Smooth muscle cell of the brain vasculature (primary cell): ENCODE data around the gene FOXL1.

Experiments
- DNase-seq: peaks from one replicate; pipeline ENCODE4 v3.0.0-alpha.2; 2012; ENCODE audit warnings: low read depth, low spot score

Gene FOXL1

GRCh38 chr16:86568677-86569623, 9.4 kb upstream of the FOXL1 start:
- DNase-seq: no peak

GRCh38 chr16:86569701-86570447, 8.5 kb upstream of the FOXL1 start:
- no peak for DNase-seq

- DNase-seq: no peak
These were observed 7.5 kb upstream of the FOXL1 start for GRCh38 chr16:86570558-86571529.

GRCh38 chr16:86571530-86571915, 6.8 kb upstream of the FOXL1 start:
- no peak for DNase-seq

GRCh38 chr16:86572041-86572521, 6.3 kb upstream of the FOXL1 start:
- DNase-seq: no peak

GRCh38 chr16:86572606-86573005, 5.7 kb upstream of the FOXL1 start:
- DNase-seq: no peak

- no peak for DNase-seq
These were observed 5.1 kb upstream of the FOXL1 start for GRCh38 chr16:86573215-86573614.

- DNase-seq: no peak
These were observed 4.5 kb upstream of the FOXL1 start for GRCh38 chr16:86573646-86574508.

GRCh38 chr16:86574646-86575045, 3.7 kb upstream of the FOXL1 start:
- DNase-seq: no peak

- DNase-seq: no peak
These were observed 3.2 kb upstream of the FOXL1 start for GRCh38 chr16:86575095-86575685.

GRCh38 chr16:86575754-86576557, 2.4 kb upstream of the FOXL1 start:
- DNase-seq: peak; percentile 82

GRCh38 chr16:86576591-86577313, 1.6 kb upstream of the FOXL1 start:
- DNase-seq: no peak

- DNase-seq: no peak
These were observed 906 bp upstream of the FOXL1 start for GRCh38 chr16:86577314-86577971.

GRCh38 chr16:86578611-86579267, 390 bp downstream of the FOXL1 start:
- DNase-seq: no peak

- no peak for DNase-seq
These were observed 1.1 kb downstream of the FOXL1 start for GRCh38 chr16:86579268-86580062.

- no peak for DNase-seq
These were observed 1.9 kb downstream of the FOXL1 start for GRCh38 chr16:86580063-86580790.
